Activated T-cell treated with anti-CD3 and anti-CD28 coated beads, Interleukin-2, amount 50 U/mL, for 72 hours (primary cell): ENCODE data around the gene ULK4. TPM values are rescaled to one million over a fixed set of nuclear protein-coding genes. Genes with fewer than 3 reads are reported as not detected.
A peak's percentile ranks its signal among the peaks of the same experiment; 100 is the strongest.
"Not testable (repeated sequence)": the region's sequence is repeated elsewhere in the genome, so short reads cannot be mapped to it uniquely, and the experiment has no call there.

Experiments
- ATAC-seq, 2 donors: fragments of 150-1000 bp; cut with Tn5 transposase; replicated peaks in 1 of 2; 2 replicates each; pipeline ENCODE4 v1.10.0; 2021; ENCODE audit warnings: moderate library complexity in 2 of 2, mild to moderate bottlenecking in 1 of 2
- DNase-seq, 2 donors: peaks; one replicate each; pipeline ENCODE4 v3.0.0; 2021 to 2022; ENCODE audit warnings: mixed read lengths in 1 of 2
- H3K27ac Mint-ChIP-seq: one replicate; pipeline ENCODE4 v1.8.0; 2022; ENCODE audit warnings: mild to moderate bottlenecking, moderate library complexity, mixed read lengths
- H3K27me3 Mint-ChIP-seq: one replicate; pipeline ENCODE4 v1.8.0; 2022; ENCODE audit warnings: low read depth, mixed read lengths
- H3K36me3 Mint-ChIP-seq, 2 donors: one replicate each; pipeline ENCODE4 v1.8.0; 2022; ENCODE audit warnings: mixed read lengths in 2 of 2, mild to moderate bottlenecking in 1 of 2; ENCODE audit not compliant: insufficient read depth in 2 of 2
- H3K4me1 Mint-ChIP-seq: one replicate; pipeline ENCODE4 v1.8.0; 2022; ENCODE audit warnings: low read depth, mixed read lengths
- H3K4me3 Mint-ChIP-seq, 2 donors: one replicate each; pipeline ENCODE4 v1.8.0; 2022; ENCODE audit warnings: mild to moderate bottlenecking in 2 of 2, mixed read lengths in 2 of 2, moderate library complexity in 2 of 2
- H3K9me3 Mint-ChIP-seq, 2 donors: one replicate each; pipeline ENCODE4 v1.8.0; 2022; ENCODE audit warnings: mixed read lengths in 2 of 2
- total RNA-seq, 2 donors: library from RNA; stranded (reverse); gene quantifications; one replicate each; pipeline ENCODE4 v1.2.3, GENCODE V29; 2022

The ULK4 gene
- total RNA-seq, 2 donors from 2014 or later, result 8.0 to 11.1 TPM

DNA sequence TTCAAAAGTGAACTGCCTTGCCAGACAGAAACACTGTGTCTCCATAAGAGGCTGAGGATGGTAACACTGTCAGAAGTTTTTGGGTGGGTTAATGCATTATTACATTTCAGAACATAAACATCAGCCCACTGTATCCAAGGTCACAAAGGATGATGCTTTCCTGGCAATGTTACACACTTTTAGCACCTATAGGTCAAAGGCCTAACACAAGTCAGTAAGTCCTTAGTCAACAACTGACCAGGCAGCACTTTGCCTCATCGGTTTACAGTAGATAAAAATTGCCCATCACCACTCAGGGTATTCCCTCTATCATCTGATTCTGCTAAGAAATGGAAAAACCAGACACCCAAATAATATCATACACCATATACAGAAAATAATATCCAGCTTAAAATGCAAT, 664.2 kb downstream of the ULK4 start:
- H3K27me3 Mint-ChIP-seq, result no peaks in the 10 kb centered on the region
- no peak overlapping the region for H3K4me3 Mint-ChIP-seq
- DNase-seq (no peak), ATAC-seq (no peak)
- no peak overlapping the region for H3K27ac Mint-ChIP-seq
- H3K36me3 Mint-ChIP-seq, result peaks cover 0 to 2% of the 10 kb centered on the region in 2 donors
- no peaks in the 10 kb centered on the region for H3K4me1 Mint-ChIP-seq
- no peaks in the 10 kb centered on the region for H3K9me3 Mint-ChIP-seq

- H3K27me3 Mint-ChIP-seq, result no peaks in the 10 kb centered on the region
Observed at GRCh38 chr3:41296556-41296955, 665.3 kb downstream of the ULK4 start.

DNA sequence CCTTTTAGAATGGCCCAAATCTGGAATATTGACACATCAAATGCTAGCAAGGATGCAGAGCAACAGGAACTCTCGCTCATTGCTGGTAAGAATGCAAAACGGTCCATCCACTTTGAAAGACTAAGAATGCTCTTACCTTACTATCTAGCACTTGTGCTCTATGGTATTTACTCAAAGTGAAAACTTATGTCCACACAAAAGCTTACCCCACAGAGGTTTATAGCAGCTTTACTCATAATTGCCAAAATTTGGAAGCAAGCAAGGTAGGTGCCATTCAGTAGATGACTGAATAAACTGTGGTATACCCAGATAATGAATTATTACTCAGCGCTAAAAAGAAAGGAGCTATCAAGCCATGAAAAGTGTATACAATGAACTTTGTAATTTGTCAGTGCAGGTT, 666.2 kb downstream of the ULK4 start:
- DNase-seq, result no peak
- Mint-ChIP-seq H3K27ac (no peak overlapping the region), H3K9me3 (no peaks in the 10 kb centered on the region), H3K4me3 (no peak overlapping the region), H3K4me1 (no peaks in the 10 kb centered on the region), H3K36me3 (peaks cover 0 to 2% of the 10 kb centered on the region in 2 donors), H3K27me3 (no peaks in the 10 kb centered on the region)
- ATAC-seq, result peak in 1 of 2 donors; percentile 19

More at GRCh38 chr3:41296556-41296955, 665.3 kb downstream of the ULK4 start:
- DNase-seq (no peak), ATAC-seq (no peak)
- H3K27ac Mint-ChIP-seq, result no peak overlapping the region
- no peaks in the 10 kb centered on the region for H3K4me1 Mint-ChIP-seq
- peaks cover 0 to 2% of the 10 kb centered on the region in 2 donors for H3K36me3 Mint-ChIP-seq
- no peaks in the 10 kb centered on the region for H3K9me3 Mint-ChIP-seq
- H3K4me3 Mint-ChIP-seq, result no peak overlapping the region

GRCh38 chr3:41293169-41293681, 668.7 kb downstream of the ULK4 start:
- Mint-ChIP-seq H3K27ac (no peak overlapping the region), H3K27me3 (no peaks in the 10 kb centered on the region), H3K36me3 (peaks cover 0 to 2% of the 10 kb centered on the region in 2 donors), H3K4me3 (no peak overlapping the region), H3K4me1 (no peaks in the 10 kb centered on the region), H3K9me3 (no peaks in the 10 kb centered on the region)
- ATAC-seq (no peak), DNase-seq (no peak)

GRCh38 chr3:41290736-41291135, 671.2 kb downstream of the ULK4 start:
- Mint-ChIP-seq H3K36me3 (peaks cover 0 to 2% of the 10 kb centered on the region in 2 donors), H3K4me3 (no peak overlapping the region), H3K27ac (no peak overlapping the region), H3K4me1 (no peaks in the 10 kb centered on the region), H3K27me3 (no peaks in the 10 kb centered on the region), H3K9me3 (no peaks in the 10 kb centered on the region)
- ATAC-seq, result no peak
- DNase-seq, result no peak

DNA sequence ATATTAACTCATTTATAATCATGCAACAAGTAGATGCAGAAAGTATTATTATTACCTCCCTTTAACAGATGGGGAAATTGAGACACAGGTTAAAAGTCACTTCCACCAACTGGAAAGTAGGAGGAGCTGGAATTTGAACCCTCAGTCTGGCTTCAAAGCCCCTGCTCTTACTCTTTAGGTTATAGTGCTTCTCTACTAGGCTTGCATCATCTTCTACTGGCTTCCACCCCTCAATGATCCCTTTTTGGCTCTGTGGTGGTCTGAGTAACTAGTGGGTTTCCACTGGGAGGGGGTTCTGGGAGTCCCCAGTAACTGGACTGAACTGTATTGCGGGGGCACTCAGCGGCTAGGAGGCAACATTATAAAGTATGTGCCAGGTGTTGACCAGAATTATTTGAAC, 671.6 kb downstream of the ULK4 start:
- Mint-ChIP-seq H3K4me1 (no peaks in the 10 kb centered on the region), H3K9me3 (no peaks in the 10 kb centered on the region), H3K27me3 (no peaks in the 10 kb centered on the region), H3K27ac (no peak overlapping the region), H3K36me3 (peaks cover 0 to 2% of the 10 kb centered on the region in 2 donors), H3K4me3 (no peak overlapping the region)
- DNase-seq (no peak), ATAC-seq (no peak)

DNA sequence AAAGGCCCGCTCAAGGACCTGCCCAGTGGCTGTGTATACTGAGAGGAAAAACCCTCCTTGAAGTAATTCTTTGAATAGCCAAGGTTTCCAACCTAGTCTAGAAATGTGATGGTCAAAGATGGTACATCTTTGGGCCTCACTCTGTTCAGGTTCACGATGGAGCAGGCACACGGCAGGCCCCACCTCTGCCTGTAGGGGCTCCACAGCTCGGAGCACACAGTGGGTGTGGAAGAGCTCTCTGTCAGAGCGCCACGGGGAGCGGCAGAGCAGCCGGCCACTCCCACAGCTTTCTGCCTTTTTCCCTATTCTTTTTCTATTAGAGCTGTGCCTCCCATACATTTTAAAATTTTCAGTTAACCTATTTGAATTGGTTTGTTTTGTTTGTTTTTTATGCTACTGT, 673.1 kb downstream of the ULK4 start:
- Mint-ChIP-seq H3K36me3 (peaks cover 0 to 2% of the 10 kb centered on the region in 2 donors), H3K27ac (no peak overlapping the region), H3K9me3 (peaks cover 0 to 4% of the 10 kb centered on the region in 2 donors), H3K4me3 (no peak overlapping the region), H3K4me1 (no peaks in the 10 kb centered on the region), H3K27me3 (no peaks in the 10 kb centered on the region)
- DNase-seq, result no peak
- ATAC-seq, result no peak

DNA sequence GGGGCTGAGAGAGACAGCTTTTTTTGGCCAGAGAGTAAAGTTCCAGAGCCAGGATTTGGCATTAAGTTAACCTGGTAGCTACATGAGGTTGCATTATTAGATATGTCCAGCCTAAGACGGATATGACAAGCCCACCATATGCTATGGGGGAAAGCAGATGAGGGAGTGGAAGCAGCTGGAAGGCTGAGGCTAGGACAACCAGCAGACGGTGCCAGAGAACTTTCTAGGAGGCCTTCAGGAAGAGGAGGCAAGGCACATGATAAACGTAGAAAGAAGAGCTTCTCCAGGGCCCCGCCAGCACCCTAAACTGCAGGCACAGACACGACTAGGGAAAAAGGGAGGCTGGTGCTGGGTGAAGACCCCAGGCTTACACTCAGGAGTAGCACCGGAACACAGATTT, 675.6 kb downstream of the ULK4 start:
- DNase-seq, result no peak
- Mint-ChIP-seq H3K4me1 (no peaks in the 10 kb centered on the region), H3K27ac (no peak overlapping the region), H3K36me3 (peaks cover 0 to 3% of the 10 kb centered on the region in 2 donors), H3K27me3 (no peaks in the 10 kb centered on the region), H3K9me3 (peaks cover 0 to 6% of the 10 kb centered on the region in 2 donors), H3K4me3 (no peak overlapping the region)
- ATAC-seq, result no peak

DNA sequence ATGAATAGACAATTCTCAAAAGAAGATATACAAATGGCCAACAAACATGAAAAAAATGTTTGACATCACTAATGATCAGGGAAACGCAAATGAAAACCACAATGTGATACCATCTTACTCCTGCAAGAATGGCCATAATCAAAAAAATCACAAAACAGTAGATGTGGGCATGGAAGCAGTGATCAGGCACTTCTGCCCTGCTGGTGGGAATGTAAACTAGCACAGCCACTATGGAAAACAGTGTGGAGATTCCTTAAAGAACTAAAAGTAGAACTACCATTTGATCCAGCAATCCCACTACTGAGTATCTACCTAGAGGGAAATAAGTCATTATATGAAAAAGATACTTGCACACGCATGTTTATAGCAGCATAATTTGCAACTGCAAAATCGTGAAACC, 677.0 kb downstream of the ULK4 start:
- H3K9me3 Mint-ChIP-seq, H3K4me1 Mint-ChIP-seq, H3K4me3 Mint-ChIP-seq, H3K36me3 Mint-ChIP-seq, H3K27ac Mint-ChIP-seq, DNase-seq, H3K27me3 Mint-ChIP-seq, ATAC-seq: not testable (repeated sequence)

GRCh38 chr3:41277790-41278465, 684.0 kb downstream of the ULK4 start:
- DNase-seq (no peak), ATAC-seq (no peak)
- Mint-ChIP-seq H3K27me3 (no peaks in the 10 kb centered on the region), H3K27ac (no peak overlapping the region), H3K36me3 (peaks cover 6 to 8% of the 10 kb centered on the region in 2 donors), H3K9me3 (peaks cover 7 to 12% of the 10 kb centered on the region in 2 donors), H3K4me3 (no peak overlapping the region), H3K4me1 (no peaks in the 10 kb centered on the region)

DNA sequence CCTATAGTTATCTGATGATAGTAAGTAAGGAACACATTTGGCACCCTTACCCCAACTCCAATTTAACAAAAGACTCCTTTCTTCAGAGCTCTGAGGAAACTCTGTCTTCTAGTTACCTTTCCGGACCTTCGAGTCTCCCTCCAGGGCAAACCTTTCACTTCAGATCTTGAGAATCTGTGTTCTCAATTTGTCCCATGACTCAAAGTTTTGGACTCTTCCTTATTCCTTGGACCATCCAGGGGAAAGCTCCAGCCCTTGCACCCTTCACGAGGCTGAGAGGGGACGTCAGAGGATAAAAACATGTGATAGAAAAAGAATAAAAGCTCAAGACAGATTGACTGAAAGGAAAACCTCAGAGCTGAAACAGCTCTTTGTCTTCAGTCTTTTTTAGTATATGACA, 685.7 kb downstream of the ULK4 start:
- Mint-ChIP-seq H3K27me3 (no peaks in the 10 kb centered on the region), H3K4me1 (no peaks in the 10 kb centered on the region), H3K36me3 (peaks cover 5 to 14% of the 10 kb centered on the region in 2 donors), H3K9me3 (peaks cover 11% of the 10 kb centered on the region in 2 donors), H3K27ac (no peak overlapping the region), H3K4me3 (no peak overlapping the region)
- DNase-seq (no peak), ATAC-seq (no peak)

DNA sequence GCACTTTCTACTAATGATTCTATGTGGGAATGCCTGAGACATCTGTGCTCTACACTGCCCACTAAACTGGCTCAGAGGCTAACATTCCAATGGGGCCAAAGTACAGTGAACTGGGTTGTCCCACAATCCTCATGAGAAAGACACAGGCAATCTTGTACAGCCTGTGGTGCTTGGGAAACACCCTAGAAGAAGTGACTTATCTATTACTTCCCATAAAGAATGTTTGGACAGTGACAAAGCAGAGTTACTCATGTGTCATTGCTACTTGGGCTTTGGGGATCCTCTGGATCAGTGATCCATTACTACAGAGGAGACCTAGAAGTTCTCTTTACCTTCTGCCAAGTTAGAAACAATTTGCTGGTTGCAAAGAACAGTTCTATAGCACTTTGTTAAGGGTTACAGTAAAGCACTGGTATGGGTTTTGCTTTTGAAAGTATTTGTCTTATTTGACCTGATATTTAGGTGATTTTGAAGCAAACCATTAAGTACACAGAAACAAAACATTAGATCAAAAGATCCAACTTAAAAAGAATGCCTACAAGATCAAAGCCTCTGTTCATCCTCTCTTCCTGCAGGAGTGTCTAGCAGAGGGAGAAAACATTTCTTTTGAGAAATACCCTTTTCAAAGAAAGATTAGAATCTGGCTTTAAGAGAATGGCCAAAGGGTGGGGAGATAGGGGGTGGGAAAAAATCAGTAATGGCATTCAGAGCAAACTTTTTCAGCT, 686.8 kb downstream of the ULK4 start:
- Mint-ChIP-seq H3K27me3 (no peaks in the 10 kb centered on the region), H3K4me1 (no peaks in the 10 kb centered on the region), H3K36me3 (peaks cover 5 to 11% of the 10 kb centered on the region in 2 donors), H3K9me3 (peaks cover 8 to 11% of the 10 kb centered on the region in 2 donors), H3K27ac (no peak overlapping the region), H3K4me3 (no peak overlapping the region)
- no peak for DNase-seq
- ATAC-seq, result no peak

GRCh38 chr3:41272667-41273066, 689.2 kb downstream of the ULK4 start:
- Mint-ChIP-seq H3K27me3 (no peaks in the 10 kb centered on the region), H3K4me1 (no peaks in the 10 kb centered on the region), H3K9me3 (peaks cover 7 to 10% of the 10 kb centered on the region in 2 donors), H3K36me3 (peaks cover 3 to 11% of the 10 kb centered on the region in 2 donors), H3K4me3 (no peak overlapping the region), H3K27ac (no peak overlapping the region)
- ATAC-seq (no peak), DNase-seq (no peak)
